Adrenal gland (tissue), 12 donors: Measurements from ENCODE around the gene TRAF3. TPM values are rescaled to one million over a fixed set of nuclear protein-coding genes. Genes with fewer than 3 reads are reported as not detected.

Experiments used
- DNase-seq, 7 donors: peaks; one replicate each; pipeline ENCODE4 v3.0.0-alpha.2; 2019 to 2020
- H3K27ac ChIP-seq, 5 donors: fragments of 200-600 bp; sonication (generic) in 4 of 5; 1 replicate in 3 of 5; 2 replicates in 2 of 5; pipeline versions ENCODE4 v1.5.1 to v1.8.0; 2016 to 2020; ENCODE audit warnings: mild to moderate bottlenecking in 1 of 5
- H3K27me3 ChIP-seq: fragments of 200-600 bp; 2 replicates; pipeline ENCODE4 v1.8.0; 2021
- H3K36me3 ChIP-seq, 2 donors: fragments of 200-600 bp; replicated peaks in 1 of 2; 1 replicate in 1 of 2; 2 replicates in 1 of 2; pipeline versions ENCODE4 v1.5.1 to v1.8.0; 2018 to 2022
- H3K4me1 ChIP-seq, 2 donors: fragments of 200-600 bp; replicated peaks in 1 of 2; 1 replicate in 1 of 2; 2 replicates in 1 of 2; pipeline versions ENCODE4 v1.5.1 to v1.8.0; 2018 to 2021
- H3K4me3 ChIP-seq, 4 donors: fragments of 200-600 bp; sonication (generic) in 3 of 4; one replicate each; pipeline ENCODE4 v1.5.1; 2016 to 2018
- H3K9me3 ChIP-seq, 3 donors: fragments of 200-600 bp; sonication (generic) in 1 of 3; replicated peaks in 1 of 3; 1 replicate in 2 of 3; 2 replicates in 1 of 3; pipeline versions ENCODE4 v1.5.1 to v1.8.0; 2016 to 2021
- CTCF ChIP-seq, 6 experiments: fragments of 450-650 bp in 4 of 6; fragments of 200-600 bp in 2 of 6; sonication (generic) in 1 of 6; IDR thresholded peaks; 1 replicate in 5 of 6; 2 replicates in 1 of 6; pipeline versions ENCODE4 v1.5.1 to v1.8.0; 2016 to 2021; ENCODE audit warnings: antibody characterized with exemption in 6 of 6, mild to moderate bottlenecking in 2 of 6, moderate library complexity in 1 of 6
- POLR2A ChIP-seq, 2 donors: fragments of 450-650 bp; IDR thresholded peaks; one replicate each; pipeline ENCODE4 v1.6.1; 2017; ENCODE audit warnings: antibody characterized with exemption in 2 of 2, mild to moderate bottlenecking in 2 of 2, moderate library complexity in 1 of 2
- WGBS, 4 donors: extraction: QIAGEN DNeasy Blood & Tissue Kit in 2 of 4; methylation state at CpG; one replicate each; pipeline versions ENCODE4 v1.1.5 to v1.1.7; 2013 to 2017; 5-methylcytosine and 5-hydroxymethylcytosine counted together
- intact Hi-C, 2 donors: fragments of 100-400 bp; cut with DNase I; formaldehyde crosslinking; loops; one replicate each; pipeline versions ENCODE4 v1.14.1 to v1.15.0; 2022 to 2023
- polyA plus RNA-seq, 3 donors: library from polyadenylated mRNA; stranded (reverse); fragments of 200-250 nt in 2 of 3; fragments of 350-450 nt in 1 of 3; fragmentation: Illumina TruSeq in 1 of 3; extraction: RNeasy Lipid Tissue Mini Kit (QIAGEN cat#74804) in 1 of 3; gene quantifications; one replicate each; pipeline ENCODE4 v1.2.3, GENCODE V29; 2013 to 2014
- total RNA-seq, 9 donors: library from RNA; depleted of rRNA in 4 of 9; stranded (reverse); fragments of >200 nt in 4 of 9; fragments of 120-200 nt in 1 of 9; fragmentation: NEBNext Ultra II Directional in 1 of 9; extraction: Animal tissue kit (Norgen Biotek cat#: 25700) in 1 of 9; gene quantifications; one replicate each; pipeline versions ENCODE4 v1.1.0 to v1.2.4, GENCODE V29; 2013 to 2023
- donor health status: healthy with polysubstance abuse.
- donor health status: Bipolar disorder and iron deficiency.
- donor health status: DM: yes; HTN: yes; CAD: no.
- donor health status: DM: no; HTN: no; CAD: no.
- donor health status: DM: no; HTN: no; CAD: no.
- donor health status: DM: yes; HTN: yes; CAD: no.

Gene TRAF3
- total and polyA plus RNA-seq, 12 donors = 3.7 to 14.5 (median 9.8) TPM

- no peak for TF ChIP-seq CTCF (IDR thresholded peaks at IDR 0.05)
- no peak for TF ChIP-seq POLR2A (IDR thresholded peaks at IDR 0.05)
- no peaks in the 10 kb centered on the region for H3K36me3 ChIP-seq
- no peak overlapping the region for H3K4me3 ChIP-seq
- intact Hi-C loops = no loop called here
- no peak overlapping the region for H3K27ac ChIP-seq
- no peaks in the 10 kb centered on the region for H3K9me3 ChIP-seq
- no peaks in the 10 kb centered on the region for H3K27me3 ChIP-seq
- DNase-seq = no peak
- WGBS, 4 donors = 88 to 91% (median 90%) methylated on average over 15 to 17 of the region's 17 CpGs
- H3K4me1 ChIP-seq = no peaks in the 10 kb centered on the region
These were observed 22.6 kb upstream of the TRAF3 start for GRCh38 chr14:102754370-102755262.

- H3K27me3 ChIP-seq = no peaks in the 10 kb centered on the region
- no peaks in the 10 kb centered on the region for H3K36me3 ChIP-seq
- no peak overlapping the region for H3K4me3 ChIP-seq
- DNase-seq = no peak
- no peak overlapping the region for H3K27ac ChIP-seq
- no peaks in the 10 kb centered on the region for H3K9me3 ChIP-seq
- intact Hi-C loops = no loop called here
- H3K4me1 ChIP-seq = no peaks in the 10 kb centered on the region
- no peak for TF ChIP-seq CTCF (IDR thresholded peaks at IDR 0.05)
- TF ChIP-seq POLR2A (IDR thresholded peaks at IDR 0.05) = no peak
- 89 to 93% (median 91%) methylated on average over 5 to 11 of the region's 11 CpGs for WGBS, 4 donors
These were observed 19.6 kb upstream of the TRAF3 start for GRCh38 chr14:102757646-102758045.

DNA sequence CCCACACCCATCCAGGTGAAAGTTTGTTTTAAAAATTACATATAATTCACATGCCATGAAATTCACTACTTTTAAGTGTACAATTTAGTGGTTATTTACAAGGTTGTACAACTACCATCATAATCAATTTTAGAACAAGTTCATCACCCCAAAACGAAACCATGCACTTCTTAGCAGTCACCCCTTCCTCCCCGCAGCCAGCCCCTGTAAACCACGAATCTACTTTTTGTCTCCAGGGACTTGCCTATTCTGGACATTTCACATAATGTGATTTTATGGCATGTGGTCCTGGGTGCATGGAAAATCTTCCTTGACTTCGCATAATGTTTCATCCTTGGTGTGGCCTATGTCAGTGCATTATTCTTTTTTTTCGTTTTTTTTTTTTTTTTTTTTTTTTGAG lies 19.2 kb upstream of the TRAF3 start:
- H3K9me3 ChIP-seq = no peaks in the 10 kb centered on the region
- no peak overlapping the region for H3K27ac ChIP-seq
- intact Hi-C loops = no loop called here
- WGBS, 4 donors = 80 to 86% (median 82%) methylated on average over 5 of the region's 5 CpGs
- no peaks in the 10 kb centered on the region for H3K36me3 ChIP-seq
- no peaks in the 10 kb centered on the region for H3K4me1 ChIP-seq
- no peak for DNase-seq
- no peaks in the 10 kb centered on the region for H3K27me3 ChIP-seq
- no peak overlapping the region for H3K4me3 ChIP-seq
- TF ChIP-seq POLR2A (IDR thresholded peaks at IDR 0.05) (no peak), CTCF (IDR thresholded peaks at IDR 0.05) (no peak)

DNA sequence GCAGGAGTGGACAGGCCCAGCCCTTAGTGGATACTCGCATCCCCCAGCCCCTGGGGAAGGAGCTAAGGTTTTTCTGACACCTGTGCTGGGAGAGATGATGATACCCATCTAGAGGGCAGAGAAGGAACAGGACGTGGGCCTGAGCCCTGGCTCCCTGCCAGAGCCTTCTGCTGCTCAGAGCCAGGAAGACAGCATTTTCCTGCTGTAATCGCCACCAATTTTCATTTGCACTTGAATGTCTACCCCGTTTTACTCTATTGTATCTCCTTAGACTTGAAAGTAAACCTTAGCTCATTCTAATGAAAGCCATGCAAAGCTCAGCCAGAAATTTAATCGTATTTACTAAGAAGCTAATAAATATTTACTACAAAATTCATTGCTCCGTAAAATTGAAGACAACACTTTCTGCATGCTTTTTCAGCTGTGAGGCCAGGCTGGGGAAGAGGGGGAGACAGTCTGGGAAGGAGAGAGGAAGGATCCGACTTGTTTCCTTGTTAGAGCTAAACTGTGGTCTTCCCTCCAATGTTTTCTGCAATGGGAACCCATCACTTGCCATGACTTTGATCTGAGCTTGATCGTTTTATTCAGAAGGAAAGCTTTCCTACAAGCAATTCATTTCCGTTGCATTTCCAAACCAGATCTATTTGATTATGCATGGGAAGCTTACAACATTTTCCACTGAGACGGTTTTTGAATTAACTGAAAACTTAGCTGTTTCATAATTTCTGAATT lies 17.6 kb upstream of the TRAF3 start:
- intact Hi-C loops = no loop called here
- Histone ChIP-seq H3K9me3 (no peaks in the 10 kb centered on the region), H3K27me3 (no peaks in the 10 kb centered on the region), H3K36me3 (no peaks in the 10 kb centered on the region), H3K4me1 (no peaks in the 10 kb centered on the region), H3K27ac (no peak overlapping the region), H3K4me3 (no peak overlapping the region)
- TF ChIP-seq POLR2A (IDR thresholded peaks at IDR 0.05) (no peak), CTCF (IDR thresholded peaks at IDR 0.05) (no peak)
- peak in 1 of 7 donors; percentile 22 for DNase-seq
- WGBS, 4 donors = 63 to 70% (median 67%) methylated on average over 10 of the region's 10 CpGs
